HUES48 (cell line): ENCODE measurements around the gene PPP1R16B.
"Not testable (repeated sequence)": the region's sequence is repeated elsewhere in the genome, so short reads cannot be mapped to it uniquely, and the experiment has no call there.

Experiments used
- H3K27ac ChIP-seq: one replicate; pipeline ENCODE4 v1.7.0; 2013; ENCODE audit warnings: low read depth, low read length, inconsistent platforms
- H3K27me3 ChIP-seq: 2 replicates; pipeline ENCODE4 v1.6.1; 2013; ENCODE audit warnings: mild to moderate bottlenecking, low read length; ENCODE audit not compliant: control insufficient read depth, insufficient read depth
- H3K36me3 ChIP-seq: 2 replicates; pipeline ENCODE4 v1.6.1; 2013; ENCODE audit warnings: low read length; ENCODE audit not compliant: control insufficient read depth, insufficient read depth
- H3K4me1 ChIP-seq: 2 replicates; pipeline ENCODE4 v1.6.1; 2013; ENCODE audit warnings: mild to moderate bottlenecking, low read length; ENCODE audit not compliant: control insufficient read depth, insufficient read depth
- H3K4me3 ChIP-seq: 2 replicates; pipeline ENCODE4 v1.5.1; 2013; ENCODE audit warnings: mild to moderate bottlenecking, low read depth, low read length
- H3K9ac ChIP-seq: 2 replicates; pipeline ENCODE4 v1.6.1; 2013; ENCODE audit warnings: mild to moderate bottlenecking, low read depth, low read length, moderate library complexity
- H3K9me3 ChIP-seq: 2 replicates; pipeline ENCODE4 v1.6.1; 2013; ENCODE audit warnings: low read length; ENCODE audit not compliant: control insufficient read depth, insufficient read depth

Gene PPP1R16B

DNA sequence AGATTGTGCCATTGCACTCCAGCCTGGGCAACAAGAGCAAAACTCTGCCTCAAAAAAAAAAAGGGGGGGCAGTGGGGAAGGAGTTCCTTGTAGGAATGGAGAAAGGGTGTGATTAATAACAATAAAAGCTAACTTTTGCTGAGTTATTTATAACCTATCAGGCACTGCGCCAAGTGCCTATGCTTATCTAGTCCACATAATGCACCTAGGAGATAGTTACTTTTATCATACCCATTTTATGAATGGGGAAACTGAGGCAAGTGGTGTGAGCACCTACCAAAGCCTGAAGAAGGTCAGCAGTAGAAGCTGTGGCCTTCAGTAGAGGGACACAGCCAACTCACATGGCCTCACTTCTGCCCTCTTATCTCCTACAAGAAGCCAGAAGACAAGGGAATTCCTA lies 13.6 kb upstream of the PPP1R16B start:
- Histone ChIP-seq H3K27me3 (no peaks in the 10 kb centered on the region), H3K4me3 (no peak overlapping the region), H3K9me3 (no peaks in the 10 kb centered on the region), H3K27ac (no peak overlapping the region), H3K4me1 (no peaks in the 10 kb centered on the region), H3K9ac (no peak overlapping the region), H3K36me3 (no peaks in the 10 kb centered on the region)

GRCh38 chr20:38794057-38794456 lies 11.4 kb upstream of the PPP1R16B start:
- not testable (repeated sequence) for H3K27me3 ChIP-seq, H3K4me1 ChIP-seq, H3K4me3 ChIP-seq, H3K9me3 ChIP-seq, H3K9ac ChIP-seq, H3K27ac ChIP-seq, H3K36me3 ChIP-seq

- Histone ChIP-seq H3K27me3 (no peaks in the 10 kb centered on the region), H3K4me3 (no peak overlapping the region), H3K36me3 (no peaks in the 10 kb centered on the region), H3K4me1 (no peaks in the 10 kb centered on the region), H3K9me3 (0 out of 2 replicates have a peak, but pooled peaks cover 2% of the 10 kb centered on the region), H3K27ac (no peak overlapping the region), H3K9ac (no peak overlapping the region)
Observed at GRCh38 chr20:38798266-38798665, 7.2 kb upstream of the PPP1R16B start.

- Histone ChIP-seq H3K4me3 (no peak overlapping the region), H3K36me3 (no peaks in the 10 kb centered on the region), H3K27ac (no peak overlapping the region), H3K9me3 (0 out of 2 replicates have a peak, but pooled peaks cover 2% of the 10 kb centered on the region), H3K9ac (no peak overlapping the region), H3K27me3 (no peaks in the 10 kb centered on the region), H3K4me1 (peaks cover 8% of the 10 kb centered on the region)
Observed at GRCh38 chr20:38799203-38799602, 6.3 kb upstream of the PPP1R16B start.

DNA sequence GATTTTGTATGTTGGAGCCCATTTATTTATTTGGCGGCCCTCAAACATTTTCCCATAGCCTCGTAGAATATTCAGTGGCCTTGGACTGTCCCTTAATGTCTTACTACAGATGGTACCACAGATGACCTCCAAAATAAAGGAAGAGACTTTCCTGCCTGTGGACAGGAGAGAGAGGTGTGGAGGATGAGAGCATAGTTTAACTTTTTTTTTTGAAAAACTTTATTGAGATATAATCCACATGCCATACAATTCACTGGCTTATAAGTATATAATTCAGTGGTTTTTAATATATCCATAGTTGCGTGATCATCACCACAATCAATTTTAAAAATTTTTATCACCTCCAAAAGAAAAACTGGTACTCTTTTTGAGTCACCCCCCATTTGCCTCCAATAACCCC lies 4.6 kb upstream of the PPP1R16B start:
- peaks cover 19% of the 10 kb centered on the region for H3K4me1 ChIP-seq
- H3K9me3 ChIP-seq, result 0 out of 2 replicates have a peak, but pooled peaks cover 2% of the 10 kb centered on the region
- H3K9ac ChIP-seq, result no peak overlapping the region
- H3K36me3 ChIP-seq, result no peaks in the 10 kb centered on the region
- H3K4me3 ChIP-seq, result no peak overlapping the region
- no peak overlapping the region for H3K27ac ChIP-seq
- H3K27me3 ChIP-seq, result no peaks in the 10 kb centered on the region

- Histone ChIP-seq H3K27me3 (peaks cover 17% of the 10 kb centered on the region), H3K4me1 (peaks cover 24% of the 10 kb centered on the region), H3K4me3 (peak overlapping the region; percentile 68), H3K36me3 (no peaks in the 10 kb centered on the region), H3K9ac (peak overlapping the region; percentile 28; the same call in 1 of the 2 replicates), H3K9me3 (no peaks in the 10 kb centered on the region), H3K27ac (peak overlapping the region; percentile 95)
Observed at GRCh38 chr20:38804221-38804620, 1.3 kb upstream of the PPP1R16B start.

GRCh38 chr20:38804682-38805501 lies 605 bp upstream of the PPP1R16B start:
- peaks cover 17% of the 10 kb centered on the region for H3K27me3 ChIP-seq
- peaks cover 24% of the 10 kb centered on the region for H3K4me1 ChIP-seq
- H3K27ac ChIP-seq, result peak overlapping the region; percentile 95
- no peaks in the 10 kb centered on the region for H3K36me3 ChIP-seq
- peak overlapping the region; percentile 68 for H3K4me3 ChIP-seq
- H3K9me3 ChIP-seq, result no peaks in the 10 kb centered on the region
- H3K9ac ChIP-seq, result peak overlapping the region; percentile 57

- H3K4me1 ChIP-seq, result peaks cover 24% of the 10 kb centered on the region
- H3K9me3 ChIP-seq, result no peaks in the 10 kb centered on the region
- H3K36me3 ChIP-seq, result no peaks in the 10 kb centered on the region
- peak overlapping the region; percentile 95 for H3K27ac ChIP-seq
- H3K4me3 ChIP-seq, result peak overlapping the region; percentile 68
- H3K27me3 ChIP-seq, result peaks cover 17% of the 10 kb centered on the region
- 0 out of 2 replicates have a peak overlapping the region, but pooled peaks have one; percentile 21 for H3K9ac ChIP-seq
Observed at GRCh38 chr20:38805958-38806854, 709 bp downstream of the PPP1R16B start.

GRCh38 chr20:38806855-38807655 lies 1.6 kb downstream of the PPP1R16B start:
- Histone ChIP-seq H3K9ac (no peak overlapping the region), H3K27ac (no peak overlapping the region), H3K4me3 (peak overlapping the region; percentile 68)

GRCh38 chr20:38809942-38810341 lies 4.4 kb downstream of the PPP1R16B start:
- no peak overlapping the region for H3K4me3 ChIP-seq
- H3K27ac ChIP-seq, result no peak overlapping the region
- H3K9ac ChIP-seq, result no peak overlapping the region
- peaks cover 17% of the 10 kb centered on the region for H3K27me3 ChIP-seq
- H3K36me3 ChIP-seq, result no peaks in the 10 kb centered on the region
- H3K4me1 ChIP-seq, result peaks cover 10% of the 10 kb centered on the region
- H3K9me3 ChIP-seq, result no peaks in the 10 kb centered on the region

More at GRCh38 chr20:38806855-38807655, 1.6 kb downstream of the PPP1R16B start:
- no peaks in the 10 kb centered on the region for H3K9me3 ChIP-seq
- H3K4me1 ChIP-seq, result peaks cover 24% of the 10 kb centered on the region
- H3K36me3 ChIP-seq, result no peaks in the 10 kb centered on the region
- peaks cover 17% of the 10 kb centered on the region for H3K27me3 ChIP-seq
